DOHH2 (cell line): Measurements from ENCODE around the gene OTULINL.

Experiments used
- H3F3A ChIP-seq: fragments of 200-600 bp; sonication (generic), shearing (Covaris generic); 2 replicates; pipeline ENCODE4 v1.6.0; 2016; ENCODE audit warnings: antibody characterized with exemption, mild to moderate bottlenecking; ENCODE audit not compliant: control insufficient read depth, insufficient read depth
- H3K27ac ChIP-seq: fragments of 200-600 bp; sonication (generic); 2 replicates; pipeline ENCODE4 v1.5.1; 2014; ENCODE audit warnings: low read depth, mild to moderate bottlenecking, low read length, moderate library complexity
- H3K27me3 ChIP-seq: fragments of 200-600 bp; sonication (generic); 2 replicates; pipeline ENCODE4 v1.6.1; 2014; ENCODE audit warnings: mild to moderate bottlenecking, low read length, mixed read lengths; ENCODE audit not compliant: control insufficient read depth
- H3K36me3 ChIP-seq: fragments of 200-600 bp; sonication (generic); 2 replicates; pipeline ENCODE4 v1.6.1; 2014; ENCODE audit warnings: mild to moderate bottlenecking, low read length, moderate library complexity, mixed read lengths; ENCODE audit not compliant: control insufficient read depth
- H3K4me1 ChIP-seq: fragments of 200-600 bp; sonication (generic); 2 replicates; pipeline ENCODE4 v1.6.1; 2014; ENCODE audit warnings: mild to moderate bottlenecking, low read length, mixed read lengths; ENCODE audit not compliant: control insufficient read depth
- H3K4me2 ChIP-seq: fragments of 200-600 bp; sonication (generic); 2 replicates; pipeline ENCODE4 v1.6.0; 2014; ENCODE audit warnings: mild to moderate bottlenecking, low read length, moderate library complexity
- H3K4me3 ChIP-seq: fragments of 200-600 bp; sonication (generic); 2 replicates; pipeline ENCODE4 v1.5.1; 2014; ENCODE audit warnings: mild to moderate bottlenecking, low read length, mixed read lengths
- H3K79me2 ChIP-seq: fragments of 200-600 bp; sonication (generic); 2 replicates; pipeline ENCODE4 v1.6.1; 2014; ENCODE audit warnings: mild to moderate bottlenecking, low read length, mixed read lengths; ENCODE audit not compliant: control insufficient read depth
- H3K9me2 ChIP-seq: fragments of 200-600 bp; sonication (generic); replicated peaks from 2 replicates; pipeline ENCODE4 v1.6.1; 2014; ENCODE audit warnings: mild to moderate bottlenecking, low read length, mixed read lengths; ENCODE audit not compliant: control insufficient read depth
- H3K9me3 ChIP-seq: fragments of 200-600 bp; sonication (generic); 2 replicates; pipeline ENCODE4 v1.6.1; 2014; ENCODE audit warnings: antibody characterized with exemption, low read length, mixed read lengths; ENCODE audit not compliant: control insufficient read depth, insufficient read depth
- H4K20me1 ChIP-seq: fragments of 200-600 bp; sonication (generic); 2 replicates; pipeline ENCODE4 v1.6.0; 2014; ENCODE audit warnings: low read depth, mild to moderate bottlenecking, antibody characterized with exemption, low read length, moderate library complexity; ENCODE audit not compliant: control insufficient read depth, insufficient read depth
- CTCF ChIP-seq: fragments of 200-600 bp; sonication (generic); IDR thresholded peaks from one replicate; pipeline ENCODE4 v1.5.1; 2014; ENCODE audit warnings: antibody characterized with exemption, mild to moderate bottlenecking, low read depth, low read length; ENCODE audit not compliant: poor library complexity, severe bottlenecking
- EZH2phosphoT487 ChIP-seq: fragments of 200-600 bp; sonication (generic); IDR thresholded peaks from 2 replicates; pipeline ENCODE4 v1.6.1; 2017; ENCODE audit warnings: borderline replicate concordance, mild to moderate bottlenecking, antibody characterized with exemption, low read length, moderate library complexity, mixed read lengths

Gene OTULINL

GRCh38 chr5:14644623-14645237 lies 63.1 kb downstream of the OTULINL start:
- Histone ChIP-seq H3F3A (no peaks in the 10 kb centered on the region), H3K27me3 (peaks cover 8% of the 10 kb centered on the region), H3K4me2 (no peak overlapping the region), H3K4me1 (no peaks in the 10 kb centered on the region), H3K9me3 (no peaks in the 10 kb centered on the region), H3K36me3 (no peaks in the 10 kb centered on the region), H3K9me2 (no peaks in the 10 kb centered on the region), H3K79me2 (no peaks in the 10 kb centered on the region), H4K20me1 (no peaks in the 10 kb centered on the region), H3K27ac (no peak overlapping the region), H3K4me3 (no peak overlapping the region)
- no peak for TF ChIP-seq CTCF
- no peak for TF ChIP-seq EZH2phosphoT487

GRCh38 chr5:14650052-14650451 lies 68.5 kb downstream of the OTULINL start:
- TF ChIP-seq CTCF (no peak), EZH2phosphoT487 (no peak)
- Histone ChIP-seq H3K27ac (no peak overlapping the region), H3K4me2 (no peak overlapping the region), H3K4me3 (no peak overlapping the region), H3K36me3 (no peaks in the 10 kb centered on the region), H3K9me2 (no peaks in the 10 kb centered on the region), H3K79me2 (no peaks in the 10 kb centered on the region), H3K27me3 (peaks cover 14% of the 10 kb centered on the region), H3F3A (no peaks in the 10 kb centered on the region), H4K20me1 (no peaks in the 10 kb centered on the region), H3K4me1 (no peaks in the 10 kb centered on the region), H3K9me3 (no peaks in the 10 kb centered on the region)

- H3K27me3 ChIP-seq: peaks cover 7% of the 10 kb centered on the region
- H3K36me3 ChIP-seq: no peaks in the 10 kb centered on the region
- no peaks in the 10 kb centered on the region for H3K79me2 ChIP-seq
- no peak overlapping the region for H3K27ac ChIP-seq
- no peaks in the 10 kb centered on the region for H3K9me2 ChIP-seq
- no peaks in the 10 kb centered on the region for H3F3A ChIP-seq
- H3K4me3 ChIP-seq: no peak overlapping the region
- H3K4me1 ChIP-seq: peaks cover 15% of the 10 kb centered on the region
- TF ChIP-seq CTCF (no peak), EZH2phosphoT487 (no peak)
- no peak overlapping the region for H3K4me2 ChIP-seq
- H3K9me3 ChIP-seq: no peaks in the 10 kb centered on the region
- no peaks in the 10 kb centered on the region for H4K20me1 ChIP-seq
Observed at GRCh38 chr5:14655146-14655741, 73.7 kb downstream of the OTULINL start.
